ENCODE results near the gene TLR4.

Gene TLR4

GRCh38 chr9:117704024-117704575 lies at the start of gene TLR4:
TSS of gene TLR4 (plus strand) at chr9:117704403. CDS start at chr9:117704473, 70 bp downstream.
- DNase-seq (ENCODE audit: low read depth) = no peak

- no peak for DNase-seq (ENCODE audit: low read depth)
These were observed 48.2 kb upstream of the TLR4 start for GRCh38 chr9:117656002-117656401.

- DNase-seq (ENCODE audit: low read depth) = no peak
These were observed 41.6 kb upstream of the TLR4 start for GRCh38 chr9:117662651-117663050.

DNA sequence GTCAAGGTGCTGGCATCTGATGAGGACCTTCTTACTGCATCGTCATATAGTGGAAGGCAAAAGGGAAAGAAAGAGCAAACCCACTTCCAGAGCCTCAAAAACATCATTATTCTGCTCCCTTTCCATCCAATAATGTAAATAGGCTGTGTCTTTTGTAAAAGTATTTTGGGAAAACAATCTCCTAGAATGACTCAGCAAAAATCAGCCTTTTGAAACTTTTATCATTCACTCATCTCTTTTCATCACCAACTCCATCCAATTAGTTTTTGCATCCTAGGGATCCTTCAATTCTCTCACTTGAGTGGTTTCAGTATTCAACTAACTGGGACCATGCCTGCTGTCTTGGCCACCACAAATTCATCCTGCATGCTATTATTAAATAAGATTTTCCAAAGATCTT lies 39.8 kb upstream of the TLR4 start:
- DNase-seq (ENCODE audit: low read depth) = no peak

DNA sequence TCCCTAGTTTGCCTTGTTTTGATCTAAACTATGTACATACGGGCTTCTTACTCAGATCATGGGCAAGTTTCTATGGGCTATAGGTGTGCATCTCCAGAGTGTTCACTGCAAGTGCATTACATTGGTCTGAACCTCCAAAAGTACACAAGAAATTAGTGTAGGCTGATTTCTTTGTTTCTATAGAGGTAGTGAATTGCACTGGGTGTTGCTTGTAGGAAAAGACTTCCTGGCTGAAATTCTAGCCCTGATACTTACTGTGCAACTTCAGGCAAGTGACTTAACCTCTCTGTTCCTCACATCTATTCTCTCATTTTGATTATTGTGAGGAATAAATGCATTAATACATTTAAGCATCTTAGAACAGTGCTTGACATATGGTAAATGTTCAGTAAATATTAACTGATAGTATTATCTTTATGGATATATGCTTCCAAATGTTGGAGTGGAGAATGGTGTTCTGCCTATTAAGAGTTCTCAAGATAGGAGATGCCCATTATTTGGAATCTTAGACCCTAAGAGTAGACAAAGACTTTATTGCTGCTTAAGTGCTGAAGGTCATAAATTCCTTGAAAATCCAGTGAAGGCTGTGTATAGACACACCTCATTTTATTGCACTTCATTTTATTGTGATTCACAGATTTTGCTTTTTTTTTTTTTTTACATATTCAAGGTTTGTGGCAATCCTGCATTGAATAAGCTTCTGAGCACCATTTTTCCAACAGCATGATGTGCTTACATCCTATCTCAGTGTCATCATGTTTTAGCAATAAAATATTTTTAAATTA lies 38.4 kb upstream of the TLR4 start:
- no peak for DNase-seq (ENCODE audit: low read depth)

GRCh38 chr9:117671468-117671867 lies 32.7 kb upstream of the TLR4 start:
- no peak for DNase-seq (ENCODE audit: low read depth)

DNA sequence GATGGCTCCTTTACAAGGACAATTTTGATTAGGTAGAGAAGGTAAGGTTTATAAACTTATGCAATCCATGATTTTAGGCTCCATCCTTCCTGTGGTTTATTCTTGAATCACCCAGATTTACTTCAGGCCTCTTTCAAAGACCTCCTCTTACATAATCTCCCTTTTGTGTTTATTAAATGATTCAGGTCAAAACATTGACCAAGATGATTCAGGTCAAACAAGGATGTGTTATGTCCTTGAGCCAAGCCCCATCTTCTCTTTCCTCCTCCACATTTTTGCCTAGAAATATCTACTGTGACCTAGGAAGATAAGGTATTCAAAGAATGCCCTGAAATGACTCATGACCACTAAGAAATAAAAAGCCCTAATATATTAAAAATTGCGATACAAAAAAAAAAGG lies 31.8 kb upstream of the TLR4 start:
- DNase-seq (ENCODE audit: low read depth) = no peak

DNA sequence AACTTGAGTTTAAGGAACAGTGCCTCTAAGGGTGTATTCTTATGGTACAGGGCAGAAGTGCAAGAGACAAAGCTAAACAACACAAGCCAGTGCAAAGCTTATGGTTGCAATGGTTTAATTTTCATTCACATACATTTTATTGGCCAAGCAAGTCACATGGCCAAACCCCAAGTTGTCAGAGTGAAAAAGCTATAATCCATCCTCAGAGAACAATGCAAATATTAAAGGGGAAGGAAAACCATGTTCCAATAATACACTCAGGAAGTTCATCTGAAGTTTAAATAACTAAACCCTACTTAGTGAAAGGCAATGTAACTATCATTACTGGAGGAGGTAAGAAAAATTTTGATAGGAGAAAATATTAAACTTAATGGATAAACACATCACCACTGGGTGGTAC lies 26.6 kb upstream of the TLR4 start:
- no peak for DNase-seq (ENCODE audit: low read depth)

GRCh38 chr9:117678871-117679270 lies 25.3 kb upstream of the TLR4 start:
- DNase-seq (ENCODE audit: low read depth) = no peak

DNA sequence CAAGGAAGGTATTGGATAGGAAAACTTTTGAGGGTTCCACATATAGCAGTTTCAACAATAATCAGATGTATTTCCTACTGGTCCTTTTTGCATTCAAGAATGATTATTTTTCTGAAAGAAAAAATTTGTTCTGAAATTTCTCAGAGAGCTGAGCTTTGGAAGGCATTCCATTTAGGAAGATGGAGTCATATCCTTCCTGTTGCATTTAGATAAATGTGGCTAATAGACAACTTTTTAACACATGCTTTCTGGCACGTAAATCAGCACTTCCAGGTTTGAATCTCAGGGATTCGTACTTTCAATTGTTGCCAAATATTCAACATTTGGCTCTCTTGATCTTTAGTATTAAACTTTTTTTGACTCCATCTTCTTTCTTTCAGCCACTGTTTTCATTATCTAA lies 24.8 kb upstream of the TLR4 start:
- DNase-seq (ENCODE audit: low read depth) = no peak

GRCh38 chr9:117681888-117682287 lies 22.3 kb upstream of the TLR4 start:
- DNase-seq (ENCODE audit: low read depth) = no peak

DNA sequence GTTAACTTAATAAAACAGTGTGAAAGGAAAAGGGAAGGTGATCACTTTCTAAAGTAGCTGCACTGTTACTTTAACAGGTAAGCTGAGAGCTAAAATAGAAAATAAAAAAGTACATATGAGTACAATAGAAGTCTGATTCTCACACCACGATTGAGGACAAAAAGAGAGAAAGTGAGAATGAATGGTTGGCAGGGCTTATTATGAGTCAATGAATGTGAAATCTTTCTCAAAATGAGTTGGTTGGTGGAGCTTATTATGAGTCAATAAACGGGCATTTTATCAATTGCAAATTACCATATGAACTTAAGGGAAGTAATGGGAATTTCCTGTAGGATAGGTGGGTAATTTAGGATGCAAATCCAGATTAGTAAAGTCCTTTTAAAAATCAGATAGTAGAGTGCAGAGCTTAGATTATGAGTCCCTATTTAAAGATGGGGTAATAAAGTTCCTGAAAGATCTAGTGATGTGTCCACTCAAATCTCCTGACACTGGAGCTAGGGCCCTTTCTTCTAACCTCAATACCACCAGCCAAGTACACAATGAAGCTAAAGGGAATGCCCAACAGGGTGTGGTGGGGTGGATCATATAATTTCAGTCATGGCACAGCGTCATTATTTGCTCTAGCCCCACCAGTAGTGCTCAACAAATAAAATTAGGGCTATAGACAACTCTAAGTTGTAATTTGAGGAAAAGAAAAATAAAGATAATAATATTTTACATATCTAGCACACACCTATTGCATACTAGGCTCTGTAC lies 21.1 kb upstream of the TLR4 start:
- no peak for DNase-seq (ENCODE audit: low read depth)

- no peak for DNase-seq (ENCODE audit: low read depth)
These were observed 16.7 kb upstream of the TLR4 start for GRCh38 chr9:117687532-117687931.

- DNase-seq (ENCODE audit: low read depth) = no peak
These were observed 12.8 kb upstream of the TLR4 start for GRCh38 chr9:117691367-117691766.

DNA sequence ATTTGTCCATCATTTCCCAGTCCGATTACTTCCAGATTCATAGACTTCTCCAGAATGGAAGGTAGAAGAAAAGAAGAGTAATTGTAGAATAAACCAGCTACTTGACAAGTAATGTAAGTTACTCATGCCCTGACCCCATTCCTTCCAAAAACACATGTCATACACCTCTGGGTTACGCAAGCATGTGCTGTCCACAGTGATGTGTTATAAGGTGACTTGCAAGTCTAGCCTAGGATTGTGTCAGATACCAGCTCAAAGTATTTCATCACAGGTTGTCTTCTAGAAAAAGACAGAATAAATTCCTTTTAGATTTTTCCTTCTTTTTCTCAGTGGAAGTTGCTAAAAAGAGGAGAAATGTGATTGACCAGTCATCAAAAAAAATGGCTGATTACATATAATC lies 8.0 kb upstream of the TLR4 start:
- no peak for DNase-seq (ENCODE audit: low read depth)

DNA sequence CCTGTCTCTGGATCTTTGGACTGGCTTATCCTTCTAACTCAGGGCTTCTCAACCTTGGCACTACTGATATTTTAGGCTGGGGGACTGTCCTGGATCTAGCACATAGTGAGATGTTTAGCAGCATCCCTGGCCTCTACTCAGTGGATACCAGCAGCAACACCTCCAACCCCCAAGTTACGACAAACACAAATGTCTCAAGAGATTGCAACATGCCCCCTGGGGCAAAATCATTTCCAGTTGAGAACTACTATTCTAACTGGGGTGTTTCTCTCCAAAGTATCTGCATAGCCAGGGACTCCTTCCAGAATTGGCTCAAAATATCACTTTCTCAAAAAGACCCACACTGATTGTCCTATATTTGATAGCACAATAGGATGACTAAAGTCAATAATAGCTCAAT lies 7.2 kb upstream of the TLR4 start:
- no peak for DNase-seq (ENCODE audit: low read depth)

GRCh38 chr9:117703537-117703936 lies 666 bp upstream of the TLR4 start:
- DNase-seq (ENCODE audit: low read depth) = no peak

DNA sequence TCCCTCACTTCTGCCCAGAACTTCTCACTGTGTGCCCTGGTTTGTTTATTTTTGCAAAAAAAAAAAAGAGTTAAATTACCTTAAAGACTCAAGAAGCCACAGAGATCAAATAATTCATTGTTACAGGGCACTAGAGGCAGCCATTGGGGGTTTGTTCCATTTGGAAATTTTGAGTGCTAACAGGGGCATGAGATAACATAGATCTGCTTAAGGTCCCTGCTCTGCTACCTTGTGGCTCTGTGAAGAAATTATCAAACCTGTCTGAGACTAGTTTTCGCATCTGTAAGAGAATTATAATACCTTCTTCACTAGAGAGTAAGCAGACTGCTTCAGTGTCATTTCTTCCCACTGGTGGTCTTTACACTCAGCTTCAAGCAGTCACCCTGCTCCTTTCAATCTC lies 394 bp downstream of the TLR4 start:
- no peak for DNase-seq (ENCODE audit: low read depth)

DNA sequence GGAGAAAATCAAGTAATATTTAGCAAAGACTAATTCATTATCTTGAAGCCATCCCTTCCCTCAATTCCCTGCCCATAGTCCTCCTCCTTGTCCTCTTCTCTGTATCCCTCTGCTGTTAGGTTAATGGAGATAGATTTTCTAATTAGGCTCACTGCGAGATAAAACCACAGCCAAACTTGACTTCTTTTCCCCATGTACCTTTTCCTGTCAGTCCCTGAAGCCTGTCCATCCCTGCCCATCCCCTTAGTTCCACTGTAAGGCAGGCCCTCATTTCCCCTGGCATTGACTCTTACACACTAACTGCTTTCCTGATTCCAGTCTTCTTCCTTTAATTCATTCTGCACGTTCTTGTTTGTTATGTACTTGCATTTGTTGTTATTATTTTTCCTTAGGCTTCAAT lies 1.2 kb downstream of the TLR4 start:
- no peak for DNase-seq (ENCODE audit: low read depth)

- DNase-seq (ENCODE audit: low read depth) = no peak
These were observed 2.4 kb downstream of the TLR4 start for GRCh38 chr9:117706421-117707116.

DNA sequence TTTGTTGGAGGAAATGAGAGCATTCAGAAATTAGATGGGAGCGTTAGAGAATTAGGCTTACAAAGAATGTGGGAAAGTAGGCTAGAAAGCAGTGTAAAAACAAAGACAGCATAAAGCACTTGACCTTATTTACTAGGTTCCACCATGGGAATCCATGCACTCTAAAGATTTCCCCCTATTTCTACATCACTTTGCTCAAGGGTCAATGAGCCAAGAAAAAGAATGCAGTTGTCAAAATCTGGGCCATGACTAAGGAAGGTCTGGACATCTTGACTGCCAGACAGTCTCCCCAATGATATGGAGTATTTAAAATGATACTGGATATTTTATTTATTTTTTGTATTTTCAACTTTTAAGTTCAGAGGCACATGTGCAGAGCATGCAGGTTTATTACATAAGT lies 3.4 kb downstream of the TLR4 start:
- DNase-seq (ENCODE audit: low read depth) = no peak

- DNase-seq (ENCODE audit: low read depth) = no peak
These were observed 5.7 kb downstream of the TLR4 start for GRCh38 chr9:117709936-117710335.

DNA sequence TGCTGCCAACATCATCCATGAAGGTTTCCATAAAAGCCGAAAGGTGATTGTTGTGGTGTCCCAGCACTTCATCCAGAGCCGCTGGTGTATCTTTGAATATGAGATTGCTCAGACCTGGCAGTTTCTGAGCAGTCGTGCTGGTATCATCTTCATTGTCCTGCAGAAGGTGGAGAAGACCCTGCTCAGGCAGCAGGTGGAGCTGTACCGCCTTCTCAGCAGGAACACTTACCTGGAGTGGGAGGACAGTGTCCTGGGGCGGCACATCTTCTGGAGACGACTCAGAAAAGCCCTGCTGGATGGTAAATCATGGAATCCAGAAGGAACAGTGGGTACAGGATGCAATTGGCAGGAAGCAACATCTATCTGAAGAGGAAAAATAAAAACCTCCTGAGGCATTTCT lies 10.1 kb downstream of the TLR4 start:
- no peak for DNase-seq (ENCODE audit: low read depth)

Data from stimulated activated CD8-positive, alpha-beta memory T cell treated with anti-CD3 and anti-CD28 coated beads, Interleukin-7, amount 100 ng/mL, for 24 hours (primary cell).